ENCODE results near the gene BAHCC1. TPM values are rescaled to one million over a fixed set of nuclear protein-coding genes. Genes with fewer than 3 reads are reported as not detected.

The BAHCC1 gene
- total and polyA plus RNA-seq, 2 of the 8 experiments (the other 6 are each of a cell fraction or from before 2014, with no cell fraction given) = 0.26 to 0.58 TPM

GRCh38 chr17:81383504-81384421 is 11.5 kb upstream of the BAHCC1 start (continued):
- no peak for TF ChIP-seq CHD7 (IDR thresholded peaks at IDR 0.05; ENCODE audit: insufficient replicate concordance, low read length)
- TF ChIP-seq RBBP5 (IDR thresholded peaks at IDR 0.05; ENCODE audit: borderline replicate concordance, low read depth, low read length) = no peak
- no peak for TF ChIP-seq CBX8 (IDR thresholded peaks at IDR 0.05; ENCODE audit: borderline replicate concordance, low read depth, low read length)
- TF ChIP-seq E2F6 (IDR thresholded peaks at IDR 0.05) = no peak
- TF ChIP-seq TAF1 (IDR thresholded peaks at IDR 0.05; ENCODE audit: low read depth, low read length) = no peak
- TF ChIP-seq SIRT6 (IDR thresholded peaks at IDR 0.05; ENCODE audit: low read length) = no peak
- no peak for TF ChIP-seq NANOG (IDR thresholded peaks at IDR 0.05; ENCODE audit: insufficient read depth, low read depth, low read length, poor library complexity, severe bottlenecking)
- TF ChIP-seq ZNF274 (IDR thresholded peaks at IDR 0.05; ENCODE audit: borderline replicate concordance, extremely low read depth, low read length) = no peak

Data from H1 (cell line).